Upper lobe of left lung (tissue), 6 donors: Measurements from ENCODE around the gene HECA. TPM values are rescaled to one million over a fixed set of nuclear protein-coding genes. Genes with fewer than 3 reads are reported as not detected.
"Not testable (repeated sequence)": the region's sequence is repeated elsewhere in the genome, so short reads cannot be mapped to it uniquely, and the experiment has no call there.

Source experiments
- ATAC-seq, 2 donors: fragments of 200-7000 bp; cut with Tn5 transposase; one replicate each; pipeline ENCODE4 v1.9.1; 2022; ENCODE audit warnings: mild to moderate bottlenecking in 2 of 2, moderate library complexity in 2 of 2; ENCODE audit not compliant: low FRiP score in 2 of 2
- DNase-seq, 2 donors: peaks; one replicate each; pipeline ENCODE4 v3.0.0-alpha.2; 2019 to 2020
- H3K27ac ChIP-seq, 4 donors: fragments of 200-600 bp; sonication (generic); one replicate each; pipeline ENCODE4 v1.5.1; 2016 to 2019
- H3K27me3 ChIP-seq, 4 donors: fragments of 200-600 bp; sonication (generic); one replicate each; pipeline ENCODE4 v1.5.1; 2017 to 2019
- H3K36me3 ChIP-seq, 4 donors: fragments of 200-600 bp; sonication (generic); one replicate each; pipeline ENCODE4 v1.5.1; 2016 to 2019
- H3K4me1 ChIP-seq, 4 donors: fragments of 200-600 bp; sonication (generic); one replicate each; pipeline ENCODE4 v1.5.1; 2018 to 2019
- H3K4me3 ChIP-seq, 4 donors: fragments of 200-600 bp; sonication (generic); one replicate each; pipeline ENCODE4 v1.5.1; 2017 to 2019; ENCODE audit warnings: mild to moderate bottlenecking in 2 of 4, moderate library complexity in 1 of 4
- H3K9me3 ChIP-seq, 4 donors: fragments of 200-600 bp; sonication (generic); one replicate each; pipeline ENCODE4 v1.5.1; 2018 to 2019
- EP300 ChIP-seq, 4 donors: sonication (generic); formaldehyde crosslinking; IDR thresholded peaks; one replicate each; pipeline ENCODE4 v1.5.1; 2017; ENCODE audit warnings: antibody characterized with exemption in 4 of 4, control low read depth in 2 of 4
- POLR2A ChIP-seq, 4 donors: fragments of 450-650 bp; IDR thresholded peaks; one replicate each; pipeline ENCODE4 v1.5.1; 2016 to 2017; ENCODE audit warnings: antibody characterized with exemption in 4 of 4, mild to moderate bottlenecking in 2 of 4
- POLR2AphosphoS5 ChIP-seq, 2 donors: sonication (generic); formaldehyde crosslinking; IDR thresholded peaks; one replicate each; pipeline ENCODE4 v1.5.1; 2017; ENCODE audit warnings: antibody characterized with exemption in 2 of 2
- WGBS, 2 donors: methylation state at CpG; one replicate each; pipeline ENCODE4 v1.1.5; 2017 to 2018; 5-methylcytosine and 5-hydroxymethylcytosine counted together
- total RNA-seq, 6 donors: library from RNA; depleted of rRNA in 4 of 6; stranded (reverse); fragments of >200 nt in 4 of 6; gene quantifications; one replicate each; pipeline versions ENCODE4 v1.1.0 to v1.2.1, GENCODE V29; 2016 to 2021
- TF ChIP-seq, protein P1 (sequence below), 6 experiments: fragments of 450-650 bp in 4 of 6; fragments of 200-600 bp in 2 of 6; sonication (generic) in 2 of 6; IDR thresholded peaks; one replicate each; pipeline ENCODE4 v1.5.1; 2016 to 2019; ENCODE audit warnings: antibody characterized with exemption in 6 of 6
- donor health status: DM: no; HTN: no; CAD: no; lungs with moderate emphysema.
- donor health status: DM: no; HTN: yes; CAD: no; lungs with severe emphysema.

Gene HECA
- total RNA-seq, 6 donors from 2014 or later: 34.4 to 57.6 (median 41.2) TPM

- Histone ChIP-seq H3K36me3 (no peaks in the 10 kb centered on the region), H3K4me3 (no peak overlapping the region), H3K9me3 (no peaks in the 10 kb centered on the region), H3K27me3 (no peaks in the 10 kb centered on the region), H3K27ac (no peak overlapping the region), H3K4me1 (no peaks in the 10 kb centered on the region)
- 85 to 88% methylated on average over 4 of the region's 4 CpGs for WGBS, 2 donors
- ATAC-seq (no peak), DNase-seq (no peak)
- TF ChIP-seq EP300 (IDR thresholded peaks at IDR 0.05) (no peak), POLR2AphosphoS5 (IDR thresholded peaks at IDR 0.05) (no peak)
Measured at GRCh38 chr6:139198529-139199288, 63.8 kb downstream of the HECA start.

DNA sequence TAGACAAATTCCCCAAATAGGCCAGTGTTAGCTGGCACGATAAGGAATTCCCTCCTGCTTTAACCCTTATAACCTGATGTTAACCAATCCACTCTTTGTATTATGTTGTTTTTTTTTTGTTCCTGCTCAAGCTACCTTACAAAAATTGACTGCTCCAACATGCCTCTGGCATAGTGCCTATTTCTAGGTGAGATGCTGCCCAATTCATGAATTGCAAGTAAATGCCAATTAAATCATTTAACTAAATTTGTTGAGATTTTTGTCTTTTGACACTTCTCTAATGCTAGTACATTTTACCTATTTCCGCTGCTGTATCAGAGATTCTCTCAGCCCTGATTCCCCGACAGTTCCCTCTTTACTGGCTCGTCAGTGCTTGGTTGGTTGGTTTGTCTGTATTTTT lies 66.5 kb downstream of the HECA start:
- Histone ChIP-seq H3K36me3 (no peaks in the 10 kb centered on the region), H3K4me3 (no peak overlapping the region), H3K9me3 (peaks cover 0 to 13% (median 9%) of the 10 kb centered on the region in 4 donors), H3K27ac (no peak overlapping the region), H3K27me3 (no peaks in the 10 kb centered on the region), H3K4me1 (no peaks in the 10 kb centered on the region)
- TF ChIP-seq, protein P1, sequence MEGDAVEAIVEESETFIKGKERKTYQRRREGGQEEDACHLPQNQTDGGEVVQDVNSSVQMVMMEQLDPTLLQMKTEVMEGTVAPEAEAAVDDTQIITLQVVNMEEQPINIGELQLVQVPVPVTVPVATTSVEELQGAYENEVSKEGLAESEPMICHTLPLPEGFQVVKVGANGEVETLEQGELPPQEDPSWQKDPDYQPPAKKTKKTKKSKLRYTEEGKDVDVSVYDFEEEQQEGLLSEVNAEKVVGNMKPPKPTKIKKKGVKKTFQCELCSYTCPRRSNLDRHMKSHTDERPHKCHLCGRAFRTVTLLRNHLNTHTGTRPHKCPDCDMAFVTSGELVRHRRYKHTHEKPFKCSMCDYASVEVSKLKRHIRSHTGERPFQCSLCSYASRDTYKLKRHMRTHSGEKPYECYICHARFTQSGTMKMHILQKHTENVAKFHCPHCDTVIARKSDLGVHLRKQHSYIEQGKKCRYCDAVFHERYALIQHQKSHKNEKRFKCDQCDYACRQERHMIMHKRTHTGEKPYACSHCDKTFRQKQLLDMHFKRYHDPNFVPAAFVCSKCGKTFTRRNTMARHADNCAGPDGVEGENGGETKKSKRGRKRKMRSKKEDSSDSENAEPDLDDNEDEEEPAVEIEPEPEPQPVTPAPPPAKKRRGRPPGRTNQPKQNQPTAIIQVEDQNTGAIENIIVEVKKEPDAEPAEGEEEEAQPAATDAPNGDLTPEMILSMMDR (IDR thresholded peaks at IDR 0.05): no peak
- TF ChIP-seq POLR2A (IDR thresholded peaks at IDR 0.05) (no peak), EP300 (IDR thresholded peaks at IDR 0.05) (no peak), POLR2AphosphoS5 (IDR thresholded peaks at IDR 0.05) (no peak)
- no peak for DNase-seq
- ATAC-seq: no peak
- WGBS, 2 donors: 93 to 96% methylated on average over 4 of the region's 4 CpGs

- WGBS, 2 donors: 90 to 98% methylated on average over 2 of the region's 2 CpGs
Measured at GRCh38 chr6:139204978-139205377, 70.1 kb downstream of the HECA start.

GRCh38 chr6:139205843-139206242 lies 71.0 kb downstream of the HECA start:
- ATAC-seq (no peak), DNase-seq (no peak)
- H3K36me3 ChIP-seq: no peaks in the 10 kb centered on the region
- no peak overlapping the region for H3K4me3 ChIP-seq
- H3K9me3 ChIP-seq: peaks cover 0 to 23% (median 12%) of the 10 kb centered on the region in 4 donors
- 90 to 93% methylated on average over 3 of the region's 3 CpGs for WGBS, 2 donors
- TF ChIP-seq POLR2A (IDR thresholded peaks at IDR 0.05): no peak
- no peak for TF ChIP-seq EP300 (IDR thresholded peaks at IDR 0.05)
- no peak for TF ChIP-seq POLR2AphosphoS5 (IDR thresholded peaks at IDR 0.05)
- TF ChIP-seq, protein P1 (IDR thresholded peaks at IDR 0.05): no peak
- H3K27ac ChIP-seq: no peak overlapping the region
- no peaks in the 10 kb centered on the region for H3K4me1 ChIP-seq
- no peaks in the 10 kb centered on the region for H3K27me3 ChIP-seq

More at GRCh38 chr6:139204978-139205377, 70.1 kb downstream of the HECA start:
- DNase-seq (no peak), ATAC-seq (no peak)
- Histone ChIP-seq H3K36me3 (no peaks in the 10 kb centered on the region), H3K9me3 (peaks cover 0 to 18% (median 11%) of the 10 kb centered on the region in 4 donors), H3K4me3 (no peak overlapping the region), H3K27me3 (no peaks in the 10 kb centered on the region), H3K4me1 (no peaks in the 10 kb centered on the region), H3K27ac (no peak overlapping the region)
- no peak for TF ChIP-seq POLR2AphosphoS5 (IDR thresholded peaks at IDR 0.05)
- no peak for TF ChIP-seq POLR2A (IDR thresholded peaks at IDR 0.05)
- no peak for TF ChIP-seq EP300 (IDR thresholded peaks at IDR 0.05)
- TF ChIP-seq, protein P1 (IDR thresholded peaks at IDR 0.05): no peak

DNA sequence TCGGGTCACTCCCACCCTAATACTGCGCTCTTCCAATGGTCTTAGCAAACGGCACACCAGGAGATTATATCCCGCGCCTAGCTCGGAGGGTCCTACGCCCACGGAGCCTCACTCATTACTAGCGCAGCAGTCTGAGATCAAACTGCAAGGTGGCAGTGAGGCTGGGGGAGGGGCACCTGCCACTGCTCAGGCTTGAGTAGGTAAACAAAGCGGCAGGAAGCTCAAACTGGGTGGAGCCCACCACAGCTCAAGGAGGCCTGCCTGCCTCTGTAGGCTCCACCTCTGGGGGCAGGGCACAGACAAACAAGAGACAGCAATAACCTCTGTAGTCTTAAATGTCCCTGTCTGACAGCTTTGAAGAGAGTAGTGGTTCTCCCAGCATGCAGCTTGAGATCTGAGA lies 75.9 kb downstream of the HECA start:
- H3K4me1 ChIP-seq, H3K4me3 ChIP-seq, H3K27ac ChIP-seq, ATAC-seq, DNase-seq, H3K27me3 ChIP-seq, H3K36me3 ChIP-seq: not testable (repeated sequence)
- WGBS, 2 donors: 93% methylated on average over 9 to 10 of the region's 10 CpGs
- peaks cover 0 to 20% (median 7%) of the 10 kb centered on the region in 4 donors for H3K9me3 ChIP-seq

DNA sequence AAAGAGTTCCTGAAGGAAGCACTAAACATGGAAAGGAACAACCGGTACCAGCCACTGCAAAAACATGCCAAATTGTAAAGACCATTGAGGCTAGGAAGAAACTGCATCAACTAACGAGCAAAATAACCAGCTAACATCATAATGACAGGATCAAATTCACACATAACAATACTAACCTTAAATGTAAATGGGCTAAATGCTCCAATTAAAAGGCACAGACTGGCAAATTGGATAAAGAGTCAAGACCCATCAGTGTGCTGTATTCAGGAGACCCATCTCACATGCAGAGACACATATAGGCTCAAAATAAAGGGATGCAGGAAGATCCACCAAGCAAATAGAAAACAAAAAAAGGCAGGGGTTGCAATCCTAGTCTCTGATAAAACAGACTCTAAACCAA lies 77.6 kb downstream of the HECA start:
- not testable (repeated sequence) for H3K4me3 ChIP-seq, H3K27me3 ChIP-seq, H3K36me3 ChIP-seq, H3K27ac ChIP-seq, DNase-seq, H3K9me3 ChIP-seq, ATAC-seq, H3K4me1 ChIP-seq
- 80 to 100% methylated on average over 1 to 2 of the region's 2 CpGs for WGBS, 2 donors
